SH-SY5Y (cell line): Measurements from ENCODE around the gene SURF4.

Experiments used
- GATA2 ChIP-seq: IDR thresholded peaks from 2 replicates; pipeline ENCODE4 v1.6.1; 2011; ENCODE audit warnings: mild to moderate bottlenecking, low read depth, low read length
- GATA3 ChIP-seq: IDR thresholded peaks from 2 replicates; pipeline ENCODE4 v1.6.1; 2011; ENCODE audit warnings: low read depth, mild to moderate bottlenecking, low read length, moderate library complexity

SURF4 gene

GRCh38 chr9:133385452-133385851, 9.6 kb upstream of the SURF4 start:
- TF ChIP-seq GATA2 (no peak), GATA3 (no peak)

- no peak for TF ChIP-seq GATA2
- TF ChIP-seq GATA3 = no peak
Observed at GRCh38 chr9:133384736-133385321, 9.0 kb upstream of the SURF4 start.

- TF ChIP-seq GATA3 = no peak
- TF ChIP-seq GATA2 = no peak
Observed at GRCh38 chr9:133383438-133383837, 7.6 kb upstream of the SURF4 start.

GRCh38 chr9:133382507-133383141, 6.8 kb upstream of the SURF4 start:
- no peak for TF ChIP-seq GATA3
- no peak for TF ChIP-seq GATA2

GRCh38 chr9:133380734-133381133, 4.9 kb upstream of the SURF4 start:
- no peak for TF ChIP-seq GATA2
- no peak for TF ChIP-seq GATA3

- TF ChIP-seq GATA3 = no peak
- TF ChIP-seq GATA2 = no peak
Observed at GRCh38 chr9:133379153-133380086, 3.6 kb upstream of the SURF4 start.

- TF ChIP-seq GATA3 (no peak), GATA2 (no peak)
Observed at GRCh38 chr9:133378408-133378962, 2.6 kb upstream of the SURF4 start.

- no peak for TF ChIP-seq GATA3
- TF ChIP-seq GATA2 = no peak
Observed at GRCh38 chr9:133377721-133378216, 1.9 kb upstream of the SURF4 start.

- TF ChIP-seq GATA3 (no peak), GATA2 (no peak)
Observed at GRCh38 chr9:133375116-133375723, 640 bp downstream of the SURF4 start.

- TF ChIP-seq GATA3 (no peak), GATA2 (no peak)
Observed at GRCh38 chr9:133374612-133375115, 1.2 kb downstream of the SURF4 start.

GRCh38 chr9:133372144-133372543, 3.7 kb downstream of the SURF4 start:
- TF ChIP-seq GATA2 = no peak
- TF ChIP-seq GATA3 = no peak

- TF ChIP-seq GATA3 (no peak), GATA2 (no peak)
Observed at GRCh38 chr9:133371261-133371711, 4.6 kb downstream of the SURF4 start.

GRCh38 chr9:133370685-133371084, 5.2 kb downstream of the SURF4 start:
- no peak for TF ChIP-seq GATA2
- TF ChIP-seq GATA3 = no peak
